Trophoblast cell (in vitro differentiated cells and primary cell): ENCODE results near the gene CTNNA1.
A peak's percentile ranks its signal among the peaks of the same experiment; 100 is the strongest.

ENCODE experiments used
- DNase-seq, 2 donors: peaks; one replicate each; pipeline ENCODE4 v3.0.0-alpha.2; 2016
- H2AFZ ChIP-seq: 2 replicates; pipeline ENCODE4 v1.6.1; 2013; ENCODE audit warnings: low read length, moderate library complexity, mild to moderate bottlenecking; ENCODE audit not compliant: insufficient read depth, poor library complexity
- H2AK5ac ChIP-seq: 2 replicates; pipeline ENCODE4 v1.6.1; 2013; ENCODE audit warnings: mild to moderate bottlenecking, low read length
- H2BK120ac ChIP-seq: 2 replicates; pipeline ENCODE4 v1.6.1; 2013; ENCODE audit warnings: low read length, mild to moderate bottlenecking, moderate library complexity; ENCODE audit not compliant: insufficient read depth, poor library complexity
- H2BK12ac ChIP-seq: 2 replicates; pipeline ENCODE4 v1.6.1; 2013; ENCODE audit warnings: mild to moderate bottlenecking, low read length, moderate library complexity
- H2BK5ac ChIP-seq: 2 replicates; pipeline ENCODE4 v1.6.1; 2013; ENCODE audit warnings: low read length, low read depth, moderate library complexity, mild to moderate bottlenecking; ENCODE audit not compliant: poor library complexity
- H3K14ac ChIP-seq: 2 replicates; pipeline ENCODE4 v1.6.1; 2013; ENCODE audit warnings: mild to moderate bottlenecking, low read length
- H3K18ac ChIP-seq: 2 replicates; pipeline ENCODE4 v1.6.1; 2013; ENCODE audit warnings: mild to moderate bottlenecking, low read length
- H3K23ac ChIP-seq: 2 replicates; pipeline ENCODE4 v1.6.1; 2013; ENCODE audit warnings: low read length
- H3K27ac ChIP-seq: 2 replicates; pipeline ENCODE4 v1.5.1; 2013; ENCODE audit warnings: low read depth, mild to moderate bottlenecking, inconsistent platforms, low read length, moderate library complexity
- H3K27me3 ChIP-seq: 2 replicates; pipeline ENCODE4 v1.6.1; 2013; ENCODE audit warnings: inconsistent platforms, mild to moderate bottlenecking, low read length, moderate library complexity; ENCODE audit not compliant: insufficient read depth
- H3K36me3 ChIP-seq, 2 experiments: 1 replicate in 1 of 2; 2 replicates in 1 of 2; pipeline ENCODE4 v1.6.1; 2013; ENCODE audit warnings: low read length in 2 of 2, mild to moderate bottlenecking in 2 of 2, moderate library complexity in 1 of 2; ENCODE audit not compliant: insufficient read depth in 2 of 2, control insufficient read depth in 1 of 2
- H3K4ac ChIP-seq: 2 replicates; pipeline ENCODE4 v1.6.1; 2013; ENCODE audit warnings: low read depth, mild to moderate bottlenecking, low read length, moderate library complexity
- H3K4me1 ChIP-seq, 2 experiments: 1 replicate in 1 of 2; 2 replicates in 1 of 2; pipeline ENCODE4 v1.6.1; 2013; ENCODE audit warnings: low read length in 2 of 2, mild to moderate bottlenecking in 2 of 2, moderate library complexity in 1 of 2; ENCODE audit not compliant: insufficient read depth in 2 of 2, control insufficient read depth in 1 of 2
- H3K4me2 ChIP-seq: 2 replicates; pipeline ENCODE4 v1.6.1; 2013; ENCODE audit warnings: inconsistent platforms, mild to moderate bottlenecking, low read length, moderate library complexity
- H3K4me3 ChIP-seq: 2 replicates; pipeline ENCODE4 v1.5.1; 2013; ENCODE audit warnings: mild to moderate bottlenecking, low read depth, low read length, inconsistent platforms
- H3K79me1 ChIP-seq: one replicate; pipeline ENCODE4 v1.6.1; 2013; ENCODE audit warnings: low read length
- H3K79me2 ChIP-seq: 2 replicates; pipeline ENCODE4 v1.6.1; 2013; ENCODE audit warnings: low read length, mild to moderate bottlenecking; ENCODE audit not compliant: control insufficient read depth, insufficient read depth, poor library complexity
- H3K9ac ChIP-seq: 2 replicates; pipeline ENCODE4 v1.6.1; 2013; ENCODE audit warnings: mild to moderate bottlenecking, low read length
- H3K9me3 ChIP-seq: 2 replicates; pipeline ENCODE4 v1.6.1; 2013; ENCODE audit warnings: low read depth, mild to moderate bottlenecking, control low read depth, inconsistent platforms, low read length; ENCODE audit not compliant: insufficient read depth
- H4K12ac ChIP-seq: 2 replicates; pipeline ENCODE4 v1.6.1; 2013; ENCODE audit warnings: low read depth, mild to moderate bottlenecking, low read length, moderate library complexity
- H4K8ac ChIP-seq: 2 replicates; pipeline ENCODE4 v1.6.1; 2013; ENCODE audit warnings: low read depth, mild to moderate bottlenecking, low read length, moderate library complexity
- H4K91ac ChIP-seq: one replicate; pipeline ENCODE4 v1.6.1; 2013; ENCODE audit warnings: low read depth, mild to moderate bottlenecking, low read length, moderate library complexity
- WGBS: extraction: QIAGEN DNeasy Blood & Tissue Kit; methylation state at CpG from one replicate; pipeline ENCODE4 v1.1.7; 2013; ENCODE audit warnings: missing lambda C conversion rate; ENCODE audit not compliant: insufficient read length, insufficient coverage; ENCODE audit errors: extremely low coverage; 5-methylcytosine and 5-hydroxymethylcytosine counted together

Gene CTNNA1

GRCh38 chr5:138736293-138736692 is 16.9 kb upstream of the CTNNA1 start:
- Histone ChIP-seq H3K14ac (no peak overlapping the region), H2BK120ac (no peak overlapping the region), H4K12ac (no peak overlapping the region), H4K8ac (no peak overlapping the region), H3K4me1 (no peaks in the 10 kb centered on the region), H3K18ac (no peak overlapping the region), H3K4me3 (no peak overlapping the region), H3K4ac (no peak overlapping the region), H4K91ac (no peak overlapping the region), H3K79me2 (no peaks in the 10 kb centered on the region), H3K4me2 (no peak overlapping the region), H3K23ac (no peak overlapping the region), H2AFZ (no peak overlapping the region), H3K27ac (no peak overlapping the region), H2AK5ac (no peak overlapping the region), H3K36me3 (no peaks in the 10 kb centered on the region), H3K79me1 (no peaks in the 10 kb centered on the region), H2BK12ac (no peak overlapping the region), H3K9me3 (peaks cover 2% of the 10 kb centered on the region), H2BK5ac (no peak overlapping the region), H3K9ac (no peak overlapping the region), H3K27me3 (no peaks in the 10 kb centered on the region)
- WGBS, result no CpG with 5 or more reads among the region's 5 CpGs
- DNase-seq, result no peak

- Histone ChIP-seq H3K79me1 (no peaks in the 10 kb centered on the region), H4K91ac (no peak overlapping the region), H3K9ac (no peak overlapping the region), H2AK5ac (no peak overlapping the region), H3K9me3 (peaks cover 2% of the 10 kb centered on the region), H3K23ac (no peak overlapping the region), H3K4me2 (no peak overlapping the region), H3K4me1 (no peaks in the 10 kb centered on the region), H2BK5ac (no peak overlapping the region), H3K4me3 (no peak overlapping the region), H3K14ac (no peak overlapping the region), H3K18ac (no peak overlapping the region), H2AFZ (no peak overlapping the region), H3K36me3 (no peaks in the 10 kb centered on the region), H2BK12ac (no peak overlapping the region), H3K27me3 (no peaks in the 10 kb centered on the region), H4K12ac (no peak overlapping the region), H3K4ac (no peak overlapping the region), H4K8ac (no peak overlapping the region), H3K79me2 (no peaks in the 10 kb centered on the region), H2BK120ac (no peak overlapping the region), H3K27ac (no peak overlapping the region)
- no CpG with 5 or more reads among the region's 2 CpGs for WGBS
- DNase-seq, result peak in 1 of 2 donors; percentile 29
Observed at GRCh38 chr5:138737494-138738265, 15.5 kb upstream of the CTNNA1 start.

DNA sequence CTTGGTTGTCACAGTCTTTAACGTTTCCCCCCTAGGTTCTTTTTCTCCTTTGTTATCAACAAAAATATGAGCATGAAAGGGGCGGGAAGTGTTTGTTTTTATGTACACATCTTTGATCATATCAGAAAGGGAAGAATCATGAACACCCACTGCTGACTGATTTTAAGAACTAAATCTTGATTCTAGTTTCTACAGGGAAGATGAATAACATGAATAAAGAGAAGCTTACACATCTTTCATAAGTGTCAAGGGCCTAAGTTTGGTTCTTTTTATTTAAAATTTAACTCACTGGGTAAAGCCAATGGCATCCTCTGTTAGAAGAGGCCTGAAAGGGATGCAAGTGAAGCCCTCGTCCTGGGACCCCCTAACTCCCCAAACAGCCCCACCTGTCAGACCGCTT is 14.8 kb upstream of the CTNNA1 start:
- Histone ChIP-seq H4K91ac (no peak overlapping the region), H3K27ac (no peak overlapping the region), H3K27me3 (no peaks in the 10 kb centered on the region), H2BK12ac (no peak overlapping the region), H3K4me1 (no peaks in the 10 kb centered on the region), H3K18ac (no peak overlapping the region), H3K4me2 (no peak overlapping the region), H2BK5ac (no peak overlapping the region), H3K4me3 (no peak overlapping the region), H3K9me3 (peaks cover 2% of the 10 kb centered on the region), H2BK120ac (no peak overlapping the region), H2AK5ac (no peak overlapping the region), H3K4ac (no peak overlapping the region), H4K12ac (no peak overlapping the region), H3K79me1 (no peaks in the 10 kb centered on the region), H3K14ac (no peak overlapping the region), H3K9ac (no peak overlapping the region), H3K23ac (no peak overlapping the region), H3K79me2 (no peaks in the 10 kb centered on the region), H2AFZ (no peak overlapping the region), H3K36me3 (no peaks in the 10 kb centered on the region), H4K8ac (no peak overlapping the region)
- DNase-seq, result no peak
- no CpG with 5 or more reads among the region's 4 CpGs for WGBS

DNA sequence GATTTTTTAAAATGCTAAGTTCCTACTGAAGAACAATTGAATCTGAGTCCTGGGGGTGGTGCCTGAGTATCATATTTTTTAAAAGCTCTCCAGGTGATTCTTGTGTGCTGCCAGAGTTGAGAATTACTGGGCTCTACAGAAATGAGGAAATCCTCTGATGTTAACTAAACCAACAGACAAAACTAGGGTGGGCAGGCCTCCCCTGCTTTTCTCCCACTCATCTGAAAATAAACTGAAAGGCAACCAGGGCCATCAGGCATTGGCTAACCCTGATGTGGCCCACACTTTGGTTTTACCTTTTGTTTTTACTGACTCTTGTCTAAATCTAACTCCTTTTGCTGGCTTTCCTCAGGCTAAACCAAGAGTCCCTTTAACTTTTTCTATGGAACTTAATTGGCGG is 13.3 kb upstream of the CTNNA1 start:
- H3K23ac ChIP-seq, result no peak overlapping the region
- no peak overlapping the region for H3K18ac ChIP-seq
- H3K27me3 ChIP-seq, result no peaks in the 10 kb centered on the region
- H4K8ac ChIP-seq, result no peak overlapping the region
- H2BK12ac ChIP-seq, result no peak overlapping the region
- H4K12ac ChIP-seq, result no peak overlapping the region
- H3K4me1 ChIP-seq, result no peaks in the 10 kb centered on the region
- no peak overlapping the region for H3K4me3 ChIP-seq
- no peak overlapping the region for H3K27ac ChIP-seq
- no peak for DNase-seq
- no peak overlapping the region for H2BK5ac ChIP-seq
- no peak overlapping the region for H3K9ac ChIP-seq
- no peak overlapping the region for H3K4ac ChIP-seq
- H4K91ac ChIP-seq, result no peak overlapping the region
- H3K36me3 ChIP-seq, result no peaks in the 10 kb centered on the region
- WGBS, result no CpG with 5 or more reads among the region's 1 CpG
- H2BK120ac ChIP-seq, result no peak overlapping the region
- H3K14ac ChIP-seq, result no peak overlapping the region
- no peak overlapping the region for H3K4me2 ChIP-seq
- H3K79me2 ChIP-seq, result no peaks in the 10 kb centered on the region
- H3K79me1 ChIP-seq, result no peaks in the 10 kb centered on the region
- peaks cover 2% of the 10 kb centered on the region for H3K9me3 ChIP-seq
- no peak overlapping the region for H2AK5ac ChIP-seq
- no peak overlapping the region for H2AFZ ChIP-seq
